22Rv1 (cell line): Measurements from ENCODE around the gene PYCARD.
A peak's percentile ranks its signal among the peaks of the same experiment; 100 is the strongest.
"Not testable (repeated sequence)": the region's sequence is repeated elsewhere in the genome, so short reads cannot be mapped to it uniquely, and the experiment has no call there.

ENCODE experiments used
- H3K27ac ChIP-seq: fragments of 450-650 bp; 2 replicates; pipeline ENCODE4 v1.5.1; 2017
- ZFX ChIP-seq: fragments of 450-650 bp; IDR thresholded peaks from 2 replicates; pipeline ENCODE4 v1.6.1; 2017; ENCODE audit warnings: antibody characterized with exemption, borderline replicate concordance
- TF ChIP-seq, protein P1 (sequence below): fragments of 450-650 bp; IDR thresholded peaks from 2 replicates; pipeline ENCODE4 v1.5.1; 2017; ENCODE audit warnings: mild to moderate bottlenecking

Gene PYCARD

DNA sequence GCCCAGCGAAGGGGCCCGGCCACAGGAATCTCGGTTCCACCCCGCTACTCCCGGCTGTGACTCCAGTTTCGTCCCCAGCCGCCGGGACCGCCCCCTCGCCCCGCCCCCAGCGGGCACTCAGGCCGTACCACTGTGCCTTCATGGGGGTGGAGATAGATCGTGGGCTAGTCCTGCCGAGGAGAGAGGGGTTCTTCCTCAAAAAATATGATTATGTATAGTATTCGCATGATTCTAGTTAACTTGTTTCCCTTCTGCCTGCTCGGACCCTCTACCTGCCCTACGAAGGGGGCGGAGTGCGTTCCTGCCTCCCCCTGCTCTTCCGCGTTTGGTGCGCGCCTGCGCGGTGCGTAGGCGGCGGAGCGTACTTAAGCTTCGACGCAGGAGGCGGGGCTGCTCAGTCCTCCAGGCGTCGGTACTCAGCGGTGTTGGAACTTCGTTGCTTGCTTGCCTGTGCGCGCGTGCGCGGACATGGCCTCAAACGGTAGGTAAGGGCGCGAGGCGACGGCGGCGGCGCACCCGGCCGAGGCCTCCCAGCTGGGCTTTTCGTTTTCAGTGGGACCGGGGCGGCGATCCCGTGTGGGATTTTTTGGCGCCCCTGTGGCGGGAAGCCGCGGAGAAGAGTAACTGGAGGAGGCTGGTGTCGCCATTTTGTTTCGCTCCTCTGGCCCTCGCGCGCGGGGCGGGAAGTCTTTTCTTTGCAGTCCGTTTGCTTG, 22.7 kb downstream of the PYCARD start, which contains the start of gene FUS:
FUS (plus strand) TSS at position 393 of the 713 bp plus-strand sequence; CDS start at position 469, 76 bp downstream.
- peak within 1 kb of the TSS; percentile 94 for H3K27ac ChIP-seq
- TF ChIP-seq, protein P1, sequence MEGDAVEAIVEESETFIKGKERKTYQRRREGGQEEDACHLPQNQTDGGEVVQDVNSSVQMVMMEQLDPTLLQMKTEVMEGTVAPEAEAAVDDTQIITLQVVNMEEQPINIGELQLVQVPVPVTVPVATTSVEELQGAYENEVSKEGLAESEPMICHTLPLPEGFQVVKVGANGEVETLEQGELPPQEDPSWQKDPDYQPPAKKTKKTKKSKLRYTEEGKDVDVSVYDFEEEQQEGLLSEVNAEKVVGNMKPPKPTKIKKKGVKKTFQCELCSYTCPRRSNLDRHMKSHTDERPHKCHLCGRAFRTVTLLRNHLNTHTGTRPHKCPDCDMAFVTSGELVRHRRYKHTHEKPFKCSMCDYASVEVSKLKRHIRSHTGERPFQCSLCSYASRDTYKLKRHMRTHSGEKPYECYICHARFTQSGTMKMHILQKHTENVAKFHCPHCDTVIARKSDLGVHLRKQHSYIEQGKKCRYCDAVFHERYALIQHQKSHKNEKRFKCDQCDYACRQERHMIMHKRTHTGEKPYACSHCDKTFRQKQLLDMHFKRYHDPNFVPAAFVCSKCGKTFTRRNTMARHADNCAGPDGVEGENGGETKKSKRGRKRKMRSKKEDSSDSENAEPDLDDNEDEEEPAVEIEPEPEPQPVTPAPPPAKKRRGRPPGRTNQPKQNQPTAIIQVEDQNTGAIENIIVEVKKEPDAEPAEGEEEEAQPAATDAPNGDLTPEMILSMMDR, result no peak
- TF ChIP-seq ZFX, result no peak

DNA sequence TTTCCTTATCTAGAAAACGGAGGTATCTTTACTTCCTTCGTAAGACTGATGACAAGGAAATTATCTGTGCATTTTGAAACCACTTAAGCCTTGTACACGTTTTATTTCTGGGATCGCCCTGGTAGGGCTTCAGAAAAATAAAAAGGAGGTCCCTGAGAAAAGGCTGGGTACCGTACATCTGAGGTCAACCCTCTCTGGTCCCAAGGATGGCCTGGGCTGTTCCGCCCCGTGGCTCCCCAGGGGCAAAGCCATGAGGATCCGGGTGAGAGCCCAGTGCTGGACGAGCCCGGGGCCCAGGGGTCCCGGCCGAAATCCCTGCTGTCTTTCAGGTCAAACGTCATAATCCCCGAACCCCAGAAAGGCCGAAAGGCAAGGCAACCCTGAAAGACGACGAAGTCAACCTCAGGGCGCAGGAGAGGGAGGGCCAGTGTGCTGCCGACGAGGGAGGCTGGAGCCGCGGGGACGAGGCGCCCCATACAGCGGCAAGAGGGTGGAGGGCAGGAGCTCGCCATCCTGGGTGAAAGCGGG, 23.3 kb downstream of the PYCARD start:
- TF ChIP-seq, protein P1, result no peak
- no peak for TF ChIP-seq ZFX
- H3K27ac ChIP-seq, result peak overlapping the region; percentile 94

GRCh38 chr16:31177136-31177535, 25.4 kb downstream of the PYCARD start:
- no peak overlapping the region for H3K27ac ChIP-seq
- TF ChIP-seq, protein P1, result no peak
- TF ChIP-seq ZFX, result no peak

GRCh38 chr16:31170048-31170447, 32.5 kb downstream of the PYCARD start:
- not testable (repeated sequence) for H3K27ac ChIP-seq

GRCh38 chr16:31168848-31169247, 33.7 kb downstream of the PYCARD start:
- TF ChIP-seq ZFX, result no peak
- TF ChIP-seq, protein P1, result no peak
- no peak overlapping the region for H3K27ac ChIP-seq

DNA sequence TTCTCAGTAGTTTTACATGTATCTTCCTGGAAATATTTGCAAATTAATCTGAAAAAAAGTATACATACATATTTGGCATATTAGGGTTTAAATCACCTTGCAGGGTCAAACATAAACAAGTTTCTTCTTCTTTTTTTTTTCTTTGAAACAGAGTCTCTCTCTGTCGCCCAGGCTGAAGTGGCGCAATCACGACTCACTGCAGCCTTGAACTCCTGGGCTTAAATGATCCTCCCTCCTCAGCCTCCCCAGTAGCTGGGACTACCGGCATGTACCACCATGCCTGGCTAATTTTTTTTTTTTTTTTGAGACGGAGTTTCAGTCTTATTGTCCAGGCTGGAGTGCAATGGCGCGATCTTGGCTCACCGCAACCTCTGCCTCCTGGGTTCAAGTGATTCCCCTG, 35.2 kb downstream of the PYCARD start:
- H3K27ac ChIP-seq, result no peak overlapping the region

GRCh38 chr16:31157136-31157535, 45.4 kb downstream of the PYCARD start:
- H3K27ac ChIP-seq, result no peak overlapping the region
- no peak for TF ChIP-seq ZFX
- TF ChIP-seq, protein P1, result no peak

More for the DNA sequence above, 35.2 kb downstream of the PYCARD start:
- TF ChIP-seq ZFX, result no peak
- TF ChIP-seq, protein P1, result no peak
